Measurements from ENCODE around the gene COMMD6.

GRCh38 chr13:75491376-75491775 lies 46.3 kb downstream of the COMMD6 start:
- TF ChIP-seq CHCHD3 (CRISPR knock-in tag; IDR thresholded peaks at IDR 0.05), result no peak
- no peak for TF ChIP-seq CBFA2T3 (IDR thresholded peaks at IDR 0.05)
- TF ChIP-seq EGR1 (conservative IDR thresholded peaks at IDR 0.05), result no peak
- no peak for TF ChIP-seq CTCF (IDR thresholded peaks at IDR 0.05 in 2 of 3, conservative IDR thresholded peaks at IDR 0.05 in 1 of 3; ENCODE audit: insufficient read depth in 2 of 3, low read depth in 1 of 3, low read length in 3 of 3)
- TF ChIP-seq SP2 (IDR thresholded peaks at IDR 0.05; ENCODE audit: extremely low read depth, low read depth, low read length, poor library complexity, severe bottlenecking), result no peak
- no peak for TF ChIP-seq ZNF764 (CRISPR knock-in tag; IDR thresholded peaks at IDR 0.05; ENCODE audit: low read depth)
- no peak for TF ChIP-seq POLR2AphosphoS5 (IDR thresholded peaks at IDR 0.05; ENCODE audit: control insufficient read depth, insufficient read depth, low read depth, low read length)
- TF ChIP-seq HDAC1 (IDR thresholded peaks at IDR 0.05), result no peak
- no peak for TF ChIP-seq ZNF830 (CRISPR knock-in tag; IDR thresholded peaks at IDR 0.05)
- no peak for TF ChIP-seq RAD51 (IDR thresholded peaks at IDR 0.05; ENCODE audit: borderline replicate concordance, low read depth)
- TF ChIP-seq MXI1 (IDR thresholded peaks at IDR 0.05; ENCODE audit: low read depth, low read length), result no peak

Data from K562 (cell line).